ENCODE results near the gene ZBTB5.
"Not testable (repeated sequence)": the region's sequence is repeated elsewhere in the genome, so short reads cannot be mapped to it uniquely, and the experiment has no call there.

ZBTB5 gene

DNA sequence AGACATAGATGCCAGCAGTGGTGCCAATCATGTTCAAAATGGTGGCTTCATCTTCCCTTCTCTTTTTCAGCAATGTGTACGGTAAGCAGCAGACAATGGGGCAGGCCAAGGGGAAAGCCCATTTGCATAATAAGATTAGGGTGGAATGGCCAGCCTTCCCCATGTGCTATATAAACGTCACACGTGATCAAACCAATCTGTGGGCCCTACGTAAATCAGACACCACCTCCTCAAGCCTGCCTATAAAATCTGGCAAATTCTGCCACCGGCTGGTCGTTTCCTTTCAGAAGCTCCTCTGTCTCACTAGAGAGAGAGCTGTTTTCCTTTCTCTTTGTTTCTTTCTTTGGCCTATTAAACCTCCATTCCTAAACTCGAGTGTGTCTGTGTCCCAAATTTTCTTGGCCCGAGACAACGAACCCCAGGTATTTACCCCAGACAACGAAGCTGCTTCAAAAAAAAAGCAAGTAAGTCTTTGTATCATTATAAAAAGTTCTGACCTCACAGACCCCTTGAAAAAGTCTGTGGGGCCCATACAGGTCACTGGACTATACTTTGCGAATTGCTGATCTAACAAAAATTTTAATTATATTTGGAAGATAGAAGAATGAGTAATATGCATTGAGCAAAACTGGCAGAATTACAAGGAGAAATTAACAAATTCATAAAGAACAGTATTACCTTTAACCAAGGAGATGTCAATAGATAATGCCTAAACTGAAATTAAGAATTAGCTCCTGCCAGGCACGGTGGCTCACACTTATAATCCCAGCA, 15.2 kb downstream of the ZBTB5 start:
- DNase-seq (ENCODE audit: low read depth, low spot score): no peak

DNA sequence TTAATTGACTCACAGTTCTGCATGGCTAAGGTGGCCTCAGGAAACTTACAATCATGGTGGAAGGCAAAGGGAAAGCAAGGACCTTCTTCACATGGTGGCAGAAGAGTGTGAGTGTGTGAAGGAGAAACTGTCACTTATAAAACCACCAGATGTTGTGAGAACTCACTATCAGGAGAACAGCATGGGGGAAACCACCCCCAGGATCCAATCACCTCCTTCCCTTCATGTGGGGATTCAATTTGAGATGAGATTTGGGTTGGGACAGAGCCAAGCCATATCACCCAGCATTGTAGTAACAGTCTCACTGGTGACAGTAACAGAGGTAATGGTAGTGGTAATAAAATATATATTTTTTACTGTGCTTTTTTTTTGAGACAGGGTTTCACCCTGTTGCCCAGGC, 18.1 kb downstream of the ZBTB5 start:
- no peak for DNase-seq (ENCODE audit: low read depth, low spot score)

DNA sequence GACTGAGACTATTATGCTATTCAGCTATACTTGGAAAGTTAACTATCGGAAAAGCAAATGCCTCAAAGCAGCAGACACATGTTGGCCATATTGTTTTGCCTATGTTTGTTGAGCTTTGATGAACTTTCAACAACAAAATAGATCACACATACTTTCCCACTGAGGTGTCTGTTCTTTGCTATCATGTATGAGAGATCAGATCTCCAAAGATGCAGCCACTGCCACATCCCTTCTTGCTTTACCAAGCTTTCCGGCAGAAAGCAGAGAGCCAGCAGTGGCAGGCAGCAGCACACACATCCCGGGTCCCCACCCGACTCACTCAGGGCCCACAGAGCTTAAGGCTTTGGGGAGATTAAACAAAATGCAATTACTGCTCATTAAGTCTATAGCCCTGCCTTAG, 18.8 kb downstream of the ZBTB5 start:
- DNase-seq (ENCODE audit: low read depth, low spot score): no peak

DNA sequence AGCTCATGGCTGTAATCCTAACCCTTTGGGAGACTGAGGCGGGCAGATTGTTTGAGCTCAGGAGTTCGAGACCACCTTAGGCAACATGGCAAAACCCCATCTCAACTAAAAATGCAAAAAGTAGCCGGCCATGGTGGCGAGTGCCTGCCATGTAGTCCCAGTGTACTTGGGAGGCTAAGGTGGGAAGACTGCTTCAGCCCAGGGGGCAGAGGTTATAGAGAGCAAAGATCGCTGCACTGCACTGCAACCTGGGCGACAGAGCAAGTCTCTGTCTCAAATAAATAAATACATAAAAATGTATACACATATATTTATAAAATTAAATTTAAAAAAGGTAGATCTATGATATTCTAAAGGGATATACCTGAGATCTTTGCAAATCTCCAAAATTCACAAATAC, 19.4 kb downstream of the ZBTB5 start:
- no peak for DNase-seq (ENCODE audit: low read depth, low spot score)

DNA sequence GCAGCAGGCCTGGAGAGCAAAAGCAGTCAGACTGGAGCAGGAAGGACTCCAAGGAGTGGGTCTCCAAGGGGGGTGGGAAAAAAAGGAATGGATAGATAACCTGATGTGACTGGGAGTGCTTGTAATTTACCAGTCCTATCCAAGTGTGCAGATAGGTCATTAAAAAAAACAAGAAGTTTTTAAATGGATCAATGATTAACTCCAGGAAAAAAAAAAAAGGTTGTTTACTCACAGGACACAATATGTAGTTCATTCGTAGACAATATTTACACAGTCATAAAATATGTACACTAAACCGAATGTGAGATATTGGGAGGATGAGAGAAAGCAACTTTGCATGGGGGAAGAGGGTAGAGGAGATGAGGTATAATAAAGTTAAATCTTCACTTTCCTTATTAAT, 20.4 kb downstream of the ZBTB5 start:
- no peak for DNase-seq (ENCODE audit: low read depth, low spot score)

DNA sequence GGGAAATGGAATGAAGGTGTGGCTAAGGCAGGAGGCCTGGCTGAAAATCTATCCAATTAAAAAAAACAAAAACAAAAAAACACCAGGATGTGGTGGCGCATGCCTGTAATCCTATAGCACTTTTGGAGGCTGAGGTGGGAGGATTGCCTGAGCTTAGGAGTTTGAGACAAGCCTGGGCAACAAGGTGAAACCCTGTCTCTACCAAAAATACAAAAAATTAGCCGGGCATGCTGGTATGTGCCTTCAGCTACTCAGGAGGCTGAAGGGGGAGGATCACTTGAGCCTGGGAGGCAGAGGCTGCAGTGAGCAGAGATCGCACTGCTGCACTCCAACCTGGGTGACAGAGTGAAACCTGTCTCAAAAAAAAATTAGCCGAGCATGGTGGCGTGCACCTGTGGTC, 21.7 kb downstream of the ZBTB5 start:
- DNase-seq (ENCODE audit: low read depth, low spot score): no peak

DNA sequence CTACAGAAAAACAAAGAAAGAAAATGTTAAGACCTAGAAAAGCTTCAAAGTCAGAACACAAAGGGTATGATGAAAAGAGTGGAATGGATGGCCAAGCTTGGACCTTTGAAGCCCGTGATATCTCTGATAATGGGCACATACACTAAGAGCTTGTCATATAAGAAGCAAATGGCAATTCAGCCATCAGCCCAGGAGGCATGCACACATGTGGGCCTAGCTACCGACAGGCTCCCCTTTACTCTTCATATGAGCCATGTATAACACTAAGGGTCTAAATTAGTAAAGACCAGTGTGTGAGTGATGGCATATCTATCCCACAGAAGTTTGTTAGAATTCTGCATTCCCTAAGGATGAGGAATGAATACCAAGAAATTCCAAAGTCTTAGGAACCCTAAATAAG, 22.7 kb downstream of the ZBTB5 start:
- no peak for DNase-seq (ENCODE audit: low read depth, low spot score)

DNA sequence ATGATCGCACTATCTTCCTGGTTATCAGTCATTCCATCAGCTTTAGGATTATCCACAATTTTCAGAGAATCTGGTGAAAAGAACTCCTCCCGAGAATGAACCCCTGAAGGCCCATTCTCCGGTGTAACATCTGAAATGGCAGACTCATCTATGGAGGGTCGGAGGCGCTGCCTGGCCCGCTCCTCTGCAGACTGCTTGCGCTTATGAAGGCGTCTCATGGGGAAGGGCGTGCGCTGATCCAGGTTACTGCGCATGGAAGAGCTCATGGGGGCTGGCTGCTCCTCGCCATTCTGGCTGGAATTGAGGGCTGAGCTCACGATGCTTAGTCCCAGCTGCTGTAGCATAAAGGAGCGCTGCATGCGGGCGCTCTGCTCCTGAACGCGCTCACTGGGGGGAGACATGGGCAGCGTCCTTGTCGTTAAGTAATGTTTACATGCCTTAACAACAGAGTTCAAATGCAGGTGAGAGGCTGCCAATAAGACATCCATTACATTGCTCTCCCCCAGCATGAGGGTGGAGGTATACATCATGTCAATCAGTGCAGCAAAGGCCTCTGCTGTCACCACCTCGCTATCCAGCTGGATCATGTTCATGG, 23.4 kb downstream of the ZBTB5 start:
- no peak for DNase-seq (ENCODE audit: low read depth, low spot score)

DNA sequence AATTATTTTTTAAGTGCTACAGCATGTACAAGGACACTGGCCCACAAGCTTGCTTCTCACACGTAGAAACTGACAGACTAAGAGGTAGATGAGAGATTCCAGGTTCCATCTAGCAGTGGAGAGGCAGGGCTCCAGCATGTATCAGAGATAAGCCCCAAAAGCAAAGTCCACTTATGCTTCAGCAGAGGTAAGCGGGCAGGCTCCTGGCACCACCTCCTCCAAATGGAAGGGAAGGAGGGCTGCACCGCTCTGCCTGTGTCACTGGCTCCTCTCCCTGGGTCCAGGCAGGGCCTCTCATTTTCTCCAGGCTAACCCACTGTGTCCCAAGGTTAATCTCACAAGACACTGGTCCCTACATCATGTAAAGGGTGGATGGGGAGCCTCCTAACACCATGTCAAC, 26.9 kb downstream of the ZBTB5 start:
- no peak for DNase-seq (ENCODE audit: low read depth, low spot score)

DNA sequence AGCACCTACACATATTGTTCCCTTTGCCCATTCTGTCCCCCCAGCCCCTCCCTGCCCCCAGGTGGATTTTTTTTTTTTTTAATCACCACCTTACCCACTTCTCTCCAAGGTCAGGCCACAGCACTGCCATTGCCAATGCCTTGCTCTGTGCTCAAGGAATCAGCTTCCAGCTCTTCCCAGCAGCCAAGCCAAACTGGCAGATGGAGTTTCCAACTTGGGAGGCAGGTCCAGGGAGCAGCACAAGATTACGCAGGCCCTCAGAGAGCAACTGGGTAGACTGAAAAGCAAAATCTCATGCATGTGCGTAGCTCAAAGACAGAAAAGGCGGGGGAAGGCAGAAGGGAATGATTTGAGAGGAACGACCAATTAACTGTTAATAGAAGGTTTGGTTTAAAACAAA, 27.6 kb downstream of the ZBTB5 start:
- no peak for DNase-seq (ENCODE audit: low read depth, low spot score)

DNA sequence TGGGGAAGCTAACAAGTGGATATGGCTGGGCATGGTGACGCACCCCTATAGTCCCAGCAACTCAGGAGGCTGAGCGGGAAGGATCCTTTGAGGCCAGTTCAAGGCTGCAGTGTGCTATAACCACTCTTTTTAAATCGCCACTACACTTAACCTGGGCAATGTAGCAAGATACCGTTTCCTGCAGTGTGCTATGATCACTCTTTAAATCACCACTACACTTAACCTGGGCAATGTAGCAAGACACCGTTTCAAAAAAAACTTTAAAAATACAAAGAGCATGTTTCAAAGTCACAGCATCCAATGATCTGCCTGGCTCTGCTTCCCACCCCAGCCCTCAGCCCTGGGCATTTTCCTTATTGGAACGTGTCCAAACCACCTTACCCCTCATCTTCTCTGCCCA, 28.2 kb downstream of the ZBTB5 start:
- DNase-seq (ENCODE audit: low read depth, low spot score): no peak

DNA sequence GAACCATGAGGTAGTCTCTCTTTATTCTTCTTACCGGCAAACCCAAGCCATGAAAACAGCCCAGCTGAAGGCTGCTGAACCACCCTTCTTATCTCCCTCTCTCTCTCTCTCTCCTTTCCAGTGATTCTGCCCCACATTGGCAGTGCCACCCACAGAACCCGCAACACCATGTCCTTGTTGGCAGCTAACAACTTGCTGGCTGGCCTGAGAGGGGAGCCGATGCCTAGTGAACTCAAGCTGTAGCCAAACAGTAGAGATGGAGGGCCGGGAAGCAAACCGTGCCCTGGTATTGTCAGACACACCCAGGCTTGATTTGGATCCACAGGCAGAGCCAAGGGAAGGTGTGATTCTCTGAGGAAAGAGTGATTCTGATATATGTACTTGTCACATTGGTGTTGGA, 28.7 kb downstream of the ZBTB5 start:
- no peak for DNase-seq (ENCODE audit: low read depth, low spot score)

DNA sequence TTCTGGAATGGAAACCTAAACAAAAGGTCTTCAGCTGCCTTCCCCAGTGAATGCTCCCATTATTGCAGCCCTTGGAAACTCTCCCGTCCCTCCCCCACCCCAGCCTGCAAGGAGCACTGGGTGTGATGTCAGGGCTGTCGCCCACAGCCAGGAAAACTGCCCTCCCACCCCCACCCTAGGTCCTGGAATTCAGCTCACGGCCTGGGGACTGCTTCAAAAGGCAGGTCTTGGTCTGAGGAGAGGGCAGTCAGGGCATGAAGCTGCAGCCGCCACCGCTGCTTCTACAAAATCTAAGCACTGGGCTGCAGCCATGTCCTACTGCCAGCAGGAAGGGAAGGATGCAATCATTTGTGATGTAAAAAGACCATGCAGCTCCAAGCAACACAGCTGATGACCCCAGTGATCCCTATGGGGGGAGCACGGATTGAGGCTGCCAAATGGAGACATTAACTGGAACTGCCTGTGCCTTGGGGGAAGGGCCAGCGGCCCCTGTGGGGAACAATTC, 31.3 kb downstream of the ZBTB5 start:
- DNase-seq (ENCODE audit: low read depth, low spot score): no peak

DNA sequence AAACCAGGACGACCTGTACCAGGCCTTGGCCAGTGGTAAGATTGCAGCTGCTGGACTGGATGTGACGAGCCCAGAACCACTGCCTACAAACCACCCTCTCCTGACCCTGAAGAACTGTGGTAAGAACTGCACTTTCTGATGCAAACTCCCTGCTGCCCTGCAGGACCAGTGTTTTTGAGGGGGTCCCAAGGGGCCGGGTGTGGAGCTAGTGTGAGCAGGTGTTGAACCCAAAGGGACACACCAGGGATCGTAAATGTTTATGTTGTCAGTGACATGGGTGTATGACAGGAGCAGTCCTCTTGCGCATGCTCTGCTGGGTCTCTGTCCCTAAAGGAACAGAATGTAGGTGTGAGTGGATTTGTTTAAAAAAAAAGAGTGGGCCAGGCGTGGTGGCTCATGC, 33.2 kb downstream of the ZBTB5 start:
- DNase-seq (ENCODE audit: low read depth, low spot score): no peak

DNA sequence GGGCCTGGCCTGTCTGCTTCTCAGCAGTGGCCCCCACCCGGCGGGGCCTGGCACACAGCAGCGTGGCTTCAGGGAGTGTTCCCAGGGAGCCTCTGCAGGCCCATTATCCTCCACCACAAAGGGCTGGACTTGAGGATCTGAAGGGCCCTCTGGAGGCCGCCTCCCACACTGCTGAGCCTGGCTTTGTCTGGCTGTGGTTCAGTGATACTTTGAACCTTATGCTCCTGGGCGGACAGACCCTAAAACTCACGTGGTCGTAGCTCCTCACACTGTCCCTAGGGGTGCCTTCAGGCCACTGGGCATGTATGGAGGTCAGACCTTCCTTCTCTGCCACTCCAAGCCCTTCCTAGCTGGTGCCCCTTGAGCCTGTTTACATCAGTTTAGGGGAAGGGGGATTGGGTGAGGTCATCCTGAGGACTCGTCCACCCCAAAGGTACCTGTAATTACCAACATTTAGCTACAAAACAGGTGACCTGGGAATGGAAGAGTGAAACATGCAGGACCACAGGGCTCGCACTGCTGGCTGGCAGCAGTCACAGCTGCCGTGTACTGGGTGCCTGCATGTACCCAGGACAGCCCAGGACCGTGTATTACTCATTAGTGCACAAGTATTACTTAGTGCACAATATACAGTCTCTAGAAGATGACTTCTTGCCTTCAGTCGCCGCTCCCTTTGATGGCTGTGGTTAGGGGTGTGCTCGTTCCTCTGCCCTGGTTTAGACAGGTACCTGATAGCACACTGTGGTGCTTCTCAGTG, 34.2 kb downstream of the ZBTB5 start:
- DNase-seq (ENCODE audit: low read depth, low spot score): no peak

DNA sequence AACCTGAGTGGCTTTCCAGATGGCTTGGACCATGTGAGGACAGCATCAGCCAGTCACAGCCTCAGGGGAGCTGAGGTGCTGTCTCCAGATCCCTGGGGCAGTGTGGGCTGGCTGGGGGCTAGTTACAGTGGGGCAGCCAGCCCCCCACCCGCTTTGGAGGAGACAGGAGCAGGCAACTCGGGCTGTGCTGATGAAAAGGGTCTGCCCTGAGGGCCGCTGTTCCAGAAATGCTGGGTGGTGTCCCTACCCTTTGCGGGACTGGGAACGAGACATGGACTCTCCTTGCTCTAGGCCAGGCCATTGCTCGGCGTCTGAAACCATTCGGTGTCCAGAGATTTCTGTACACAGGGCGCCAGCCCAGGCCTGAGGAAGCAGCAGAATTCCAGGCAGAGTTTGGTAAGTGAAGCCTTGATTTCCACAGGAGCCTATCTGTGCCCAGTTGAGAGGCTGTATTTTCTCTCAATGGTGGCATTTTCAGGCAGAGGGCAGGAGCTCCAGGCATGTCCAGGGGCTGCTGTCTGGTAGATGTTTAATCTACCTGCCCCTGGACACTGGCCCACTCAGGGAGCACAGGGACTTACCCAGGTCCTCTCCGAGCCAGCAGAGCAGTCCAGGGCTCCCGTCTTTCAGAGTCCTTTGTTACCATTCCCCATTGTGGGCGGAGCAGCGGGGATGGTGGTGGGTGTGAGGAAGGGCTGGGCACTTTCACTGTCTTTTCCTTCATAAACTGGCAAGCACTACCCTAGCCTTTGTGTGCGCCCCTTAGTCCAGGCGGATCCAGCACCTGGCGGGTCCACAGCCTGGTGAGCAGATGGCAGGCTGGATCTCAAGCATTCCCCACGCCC, 35.6 kb downstream of the ZBTB5 start:
- DNase-seq (ENCODE audit: low read depth, low spot score): no peak

DNA sequence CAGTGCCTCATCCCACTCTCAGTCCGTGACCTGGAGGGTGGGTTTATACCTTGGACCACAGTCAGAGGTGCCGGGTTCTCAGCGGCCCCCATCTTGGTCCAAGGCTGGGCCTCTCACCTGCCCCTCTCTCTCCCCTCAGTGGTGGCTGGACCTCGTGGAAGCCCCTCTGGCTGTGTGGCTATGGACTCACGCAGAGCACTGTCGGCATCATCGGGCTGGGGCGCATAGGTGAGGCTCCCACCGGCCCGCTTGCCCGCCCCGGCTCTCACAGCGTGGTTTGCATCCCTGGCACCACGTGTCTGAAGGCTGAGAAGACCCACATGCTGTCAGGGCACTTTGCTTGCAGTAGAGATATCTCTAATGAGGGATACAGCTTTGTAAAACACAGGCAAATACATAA, 36.9 kb downstream of the ZBTB5 start:
- DNase-seq (ENCODE audit: low read depth, low spot score): no peak

DNA sequence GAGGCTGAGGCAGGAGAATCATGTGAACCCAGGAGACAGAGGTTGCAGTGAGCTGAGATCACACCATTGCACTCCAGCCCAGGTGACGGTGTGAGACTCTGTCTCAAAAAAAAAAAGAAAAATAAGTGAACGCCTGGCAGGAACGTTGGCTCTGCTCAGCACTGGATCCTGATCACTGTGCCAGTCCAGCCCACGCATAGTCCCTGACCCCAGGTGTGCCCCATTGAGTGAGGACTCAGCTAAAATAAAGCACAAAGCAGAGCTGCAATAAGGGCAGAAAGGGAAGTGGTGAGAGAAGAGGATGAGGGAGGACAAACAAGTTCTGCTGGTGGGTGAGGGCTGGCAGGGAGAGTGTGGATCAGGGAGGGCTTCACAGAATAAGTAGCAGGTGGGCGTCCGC, 38.4 kb downstream of the ZBTB5 start:
- DNase-seq (ENCODE audit: low read depth, low spot score): no peak

DNA sequence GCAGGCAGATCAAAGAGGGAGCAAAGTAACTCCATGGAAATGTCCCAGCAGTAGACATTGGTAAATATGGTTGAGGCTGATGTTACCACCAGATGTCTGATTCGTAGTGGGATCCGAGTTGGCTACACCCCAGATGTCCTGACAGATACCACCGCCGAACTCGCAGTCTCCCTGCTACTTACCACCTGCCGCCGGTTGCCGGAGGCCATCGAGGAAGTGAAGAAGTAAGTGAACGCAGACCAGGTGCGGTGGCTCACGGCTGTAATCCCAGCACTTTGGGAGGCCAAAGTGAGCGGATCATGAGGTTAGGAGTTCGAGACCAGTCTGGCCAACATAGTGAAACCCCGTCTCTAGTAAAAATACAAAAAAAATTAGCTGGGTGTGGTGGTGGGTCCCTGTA, 38.8 kb downstream of the ZBTB5 start:
- DNase-seq (ENCODE audit: low read depth, low spot score): not testable (repeated sequence)

DNA sequence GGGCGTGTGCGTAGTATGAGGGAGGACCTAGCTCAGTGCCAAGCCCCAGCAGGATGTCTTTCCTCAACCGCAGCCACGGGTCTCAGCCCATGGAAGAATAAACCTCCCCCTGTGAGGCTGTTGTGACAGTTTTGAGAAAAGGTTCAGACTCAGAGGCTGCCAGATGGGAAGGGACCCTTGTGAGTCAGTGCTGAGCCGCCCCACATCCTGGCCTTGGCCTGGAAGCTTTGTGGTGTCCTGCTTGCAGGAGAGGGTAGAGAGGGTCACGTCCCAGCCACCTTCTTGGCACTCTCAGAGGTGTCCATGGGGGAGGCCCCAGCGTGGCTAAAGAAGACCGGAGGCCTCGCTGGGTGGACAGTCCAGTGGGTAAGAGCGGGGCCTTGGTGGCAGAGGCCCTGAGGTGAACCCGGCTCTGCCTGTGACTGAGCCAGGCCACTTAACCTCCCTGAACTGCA, 39.9 kb downstream of the ZBTB5 start:
- no peak for DNase-seq (ENCODE audit: low read depth, low spot score)

DNA sequence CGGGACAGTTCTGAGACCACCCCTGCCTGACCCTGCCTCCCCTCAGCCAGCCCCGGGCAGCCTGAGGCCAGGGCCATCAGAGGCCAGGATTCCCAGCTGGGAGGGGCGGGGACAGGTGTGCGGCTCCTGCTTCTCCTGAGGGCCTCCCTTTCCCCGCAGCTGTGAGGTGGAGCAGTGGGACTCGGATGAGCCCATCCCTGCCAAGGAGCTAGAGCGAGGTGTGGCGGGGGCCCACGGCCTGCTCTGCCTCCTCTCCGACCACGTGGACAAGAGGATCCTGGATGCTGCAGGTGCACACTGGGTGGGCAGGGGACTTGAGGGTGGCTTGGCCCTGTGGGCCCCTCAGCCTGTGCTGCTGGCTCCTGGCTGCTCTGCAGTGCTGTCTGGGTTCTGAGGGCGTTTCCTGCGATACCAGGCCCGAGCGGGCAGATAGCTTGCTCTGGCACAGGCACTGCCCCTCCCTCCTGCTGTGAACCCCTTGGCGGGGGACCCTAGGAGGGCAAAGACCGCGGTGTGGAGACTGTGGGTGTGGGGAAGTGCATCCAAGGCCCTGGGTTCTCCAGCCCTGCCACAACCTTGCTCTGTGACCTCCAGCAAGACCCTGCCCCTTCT, 40.5 kb downstream of the ZBTB5 start:
- DNase-seq (ENCODE audit: low read depth, low spot score): no peak

Measured in activated naive CD8-positive, alpha-beta T cell treated with anti-CD3 and anti-CD28 coated beads, Interleukin-2, amount 50 U/mL, for 16 hours (primary cell).